ENCODE results near the gene RIPOR2.

Gene RIPOR2

DNA sequence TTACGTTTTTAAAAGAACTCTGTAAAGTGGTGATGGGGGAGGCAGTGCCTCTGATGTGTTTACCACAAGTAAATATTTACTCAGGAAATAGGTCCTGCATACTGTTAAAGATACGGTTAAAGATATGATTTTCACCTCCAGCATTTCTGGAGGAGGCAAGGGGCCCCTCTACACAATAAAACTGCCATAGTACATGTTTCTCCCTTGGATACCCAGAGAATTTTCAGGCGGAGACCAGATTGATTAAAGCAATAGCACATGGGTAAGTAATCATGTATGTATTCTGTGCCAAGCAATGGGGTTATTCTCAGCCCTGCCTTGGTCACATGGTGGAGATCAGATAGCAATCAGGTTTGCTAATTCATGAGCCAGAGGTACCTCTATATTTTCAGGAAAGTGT is 9.6 kb downstream of the RIPOR2 start:
- Histone ChIP-seq H3K27me3 (no peaks in the 10 kb centered on the region), H3K4me1 (peaks cover 4% of the 10 kb centered on the region; the same call in 1 of the 2 replicates), H3K36me3 (no peaks in the 10 kb centered on the region), H3K4me3 (ENCODE audit: low read depth, low read length) (no peak overlapping the region), H3K9me3 (no peaks in the 10 kb centered on the region)
- no peak for DNase-seq
- TF ChIP-seq CTCF (IDR thresholded peaks at IDR 0.05; ENCODE audit: low read depth, low read length) = no peak

GRCh38 chr6:24925661-24926060 is 10.1 kb downstream of the RIPOR2 start:
- H3K4me3 ChIP-seq (ENCODE audit: low read depth, low read length) = no peak overlapping the region
- H3K9me3 ChIP-seq = no peaks in the 10 kb centered on the region
- peaks cover 4% of the 10 kb centered on the region; the same call in 1 of the 2 replicates for H3K4me1 ChIP-seq
- TF ChIP-seq CTCF (IDR thresholded peaks at IDR 0.05; ENCODE audit: low read depth, low read length) = no peak
- no peak for DNase-seq
- no peaks in the 10 kb centered on the region for H3K36me3 ChIP-seq
- no peaks in the 10 kb centered on the region for H3K27me3 ChIP-seq

DNA sequence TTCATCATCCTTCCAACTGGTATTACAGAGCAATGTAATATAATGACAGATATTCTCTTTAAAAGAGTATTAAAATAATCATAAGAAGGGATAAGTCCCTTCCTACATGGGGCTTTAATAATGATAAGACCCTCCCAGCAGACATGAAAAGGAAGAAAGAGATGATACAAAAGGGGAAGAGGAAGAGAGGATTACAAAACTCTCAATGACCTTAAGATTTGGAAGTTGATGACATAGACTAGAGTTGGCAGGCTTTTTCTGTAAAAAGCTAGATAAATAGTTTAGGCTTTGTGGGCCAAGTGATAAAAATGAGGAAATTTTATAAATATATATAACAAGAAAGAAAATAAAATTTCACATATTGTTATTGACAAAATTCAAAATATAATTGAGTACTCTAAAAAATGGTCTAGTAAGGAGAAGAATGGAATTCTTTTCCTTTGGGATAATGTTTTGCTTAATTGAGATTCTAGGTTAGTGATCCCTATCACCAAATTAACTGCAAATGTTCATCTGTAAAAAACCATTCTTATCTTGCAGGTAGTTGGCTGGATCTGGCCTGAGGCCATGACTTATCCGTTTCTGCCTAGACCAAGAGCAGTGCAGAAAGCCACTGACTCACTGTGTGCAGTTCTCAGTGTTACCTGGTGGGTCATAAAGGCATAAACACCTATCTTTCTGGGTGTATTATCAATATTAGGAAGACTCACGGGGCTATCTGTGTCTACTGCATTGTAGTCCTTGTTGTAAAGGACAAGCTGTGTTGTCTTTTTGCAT is 11.0 kb downstream of the RIPOR2 start:
- H3K4me1 ChIP-seq = peaks cover 4% of the 10 kb centered on the region; the same call in 1 of the 2 replicates
- no peak for TF ChIP-seq CTCF (IDR thresholded peaks at IDR 0.05; ENCODE audit: low read depth, low read length)
- H3K27me3 ChIP-seq = no peaks in the 10 kb centered on the region
- no peaks in the 10 kb centered on the region for H3K36me3 ChIP-seq
- peak; percentile 16 for DNase-seq
- H3K4me3 ChIP-seq (ENCODE audit: low read depth, low read length) = no peak overlapping the region
- no peaks in the 10 kb centered on the region for H3K9me3 ChIP-seq

DNA sequence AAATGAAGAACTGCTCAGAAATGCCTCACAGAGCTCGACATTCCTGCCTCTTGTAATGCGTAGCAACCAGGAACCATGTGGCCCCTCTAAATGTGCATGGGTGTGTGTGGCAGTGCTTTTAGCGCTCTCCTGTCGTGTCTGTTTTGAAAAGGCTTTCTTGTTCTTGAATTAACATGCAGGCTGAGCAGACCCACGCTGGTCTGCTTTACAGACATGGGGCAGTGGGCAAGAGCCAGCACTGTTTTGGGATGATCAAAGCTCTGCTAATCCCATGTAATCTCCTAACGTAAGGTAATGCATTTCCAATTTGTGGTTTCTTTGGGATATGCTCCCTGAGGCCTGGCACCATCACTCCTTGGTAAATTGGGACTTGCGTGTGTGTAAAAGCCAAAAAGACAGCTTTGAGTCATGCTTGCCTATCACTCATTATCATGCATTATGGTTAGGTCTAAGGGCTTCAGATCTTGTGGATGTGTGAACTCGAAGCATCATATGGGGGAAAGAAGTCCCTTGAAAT is 11.8 kb downstream of the RIPOR2 start:
- H3K27me3 ChIP-seq = no peaks in the 10 kb centered on the region
- no peak for DNase-seq
- no peaks in the 10 kb centered on the region for H3K9me3 ChIP-seq
- H3K36me3 ChIP-seq = no peaks in the 10 kb centered on the region
- TF ChIP-seq CTCF (IDR thresholded peaks at IDR 0.05; ENCODE audit: low read depth, low read length) = no peak
- H3K4me1 ChIP-seq = peaks cover 4% of the 10 kb centered on the region; the same call in 1 of the 2 replicates
- H3K4me3 ChIP-seq (ENCODE audit: low read depth, low read length) = no peak overlapping the region

- Histone ChIP-seq H3K9me3 (no peaks in the 10 kb centered on the region), H3K27me3 (no peaks in the 10 kb centered on the region), H3K4me1 (peaks cover 4% of the 10 kb centered on the region; the same call in 1 of the 2 replicates), H3K4me3 (ENCODE audit: low read depth, low read length) (no peak overlapping the region), H3K36me3 (no peaks in the 10 kb centered on the region)
- TF ChIP-seq CTCF (IDR thresholded peaks at IDR 0.05; ENCODE audit: low read depth, low read length) = no peak
- DNase-seq = no peak
Measured at GRCh38 chr6:24922814-24923213, 12.9 kb downstream of the RIPOR2 start.

DNA sequence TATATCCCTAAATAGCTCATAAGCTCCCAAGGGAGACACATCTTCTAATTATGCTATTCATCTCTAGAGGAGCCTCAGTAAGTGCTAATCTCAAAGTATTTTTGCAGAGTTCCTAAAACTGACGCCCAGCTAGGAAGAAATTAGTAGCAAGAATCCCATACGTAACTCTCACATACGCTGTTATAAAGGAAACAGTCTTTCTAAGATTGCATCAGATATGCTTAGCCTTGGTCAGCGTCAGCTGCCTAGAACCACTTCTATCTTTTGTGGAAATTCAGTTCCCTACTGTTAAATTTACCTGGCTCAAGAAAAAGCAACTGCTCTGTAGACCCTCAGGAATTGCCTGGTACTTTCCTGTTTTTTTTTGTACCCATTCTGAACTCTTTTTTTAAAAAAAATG is 13.6 kb downstream of the RIPOR2 start:
- no peak for TF ChIP-seq CTCF (IDR thresholded peaks at IDR 0.05; ENCODE audit: low read depth, low read length)
- Histone ChIP-seq H3K27me3 (no peaks in the 10 kb centered on the region), H3K4me1 (peaks cover 4% of the 10 kb centered on the region; the same call in 1 of the 2 replicates), H3K36me3 (no peaks in the 10 kb centered on the region), H3K9me3 (no peaks in the 10 kb centered on the region), H3K4me3 (ENCODE audit: low read depth, low read length) (no peak overlapping the region)
- no peak for DNase-seq

Data from BE2C (cell line).